ENCODE data around the gene LAMA3.

The LAMA3 gene

GRCh38 chr18:23793985-23794867 is 105.0 kb downstream of the LAMA3 start:
- no peak overlapping the region for H3K27ac ChIP-seq (ENCODE audit: low read depth in 2 of 2, low read length in 2 of 2)

GRCh38 chr18:23798249-23798648 is 109.0 kb downstream of the LAMA3 start:
- no peaks in the 10 kb centered on the region for H3K36me3 ChIP-seq (ENCODE audit: control insufficient read depth in 2 of 2, insufficient read depth in 2 of 2, low read length in 2 of 2)
- H3K9ac ChIP-seq (ENCODE audit: low read depth in 1 of 2, low read length in 2 of 2): no peak overlapping the region

More at GRCh38 chr18:23793985-23794867, 105.0 kb downstream of the LAMA3 start:
- Histone ChIP-seq H3K4me1 (ENCODE audit: control insufficient read depth in 2 of 2, insufficient read depth in 2 of 2, low read length in 2 of 2) (no peaks in the 10 kb centered on the region), H3K36me3 (ENCODE audit: control insufficient read depth in 2 of 2, insufficient read depth in 2 of 2, low read length in 2 of 2) (no peaks in the 10 kb centered on the region), H3K9me3 (ENCODE audit: control insufficient read depth in 2 of 2, low read length in 2 of 2) (no peaks in the 10 kb centered on the region), H3K27me3 (ENCODE audit: control insufficient read depth in 2 of 2, insufficient read depth in 2 of 2, low read length in 2 of 2) (no peaks in the 10 kb centered on the region), H3K4me3 (ENCODE audit: low read length in 2 of 2) (no peak overlapping the region), H3K9ac (ENCODE audit: low read depth in 1 of 2, low read length in 2 of 2) (no peak overlapping the region)

GRCh38 chr18:23798824-23799223 is 109.6 kb downstream of the LAMA3 start:
- Histone ChIP-seq H3K4me3 (ENCODE audit: low read length in 2 of 2) (no peak overlapping the region), H3K27ac (ENCODE audit: low read depth in 2 of 2, low read length in 2 of 2) (no peak overlapping the region), H3K27me3 (ENCODE audit: control insufficient read depth in 2 of 2, insufficient read depth in 2 of 2, low read length in 2 of 2) (no peaks in the 10 kb centered on the region), H3K9me3 (ENCODE audit: control insufficient read depth in 2 of 2, low read length in 2 of 2) (no peaks in the 10 kb centered on the region), H3K9ac (ENCODE audit: low read depth in 1 of 2, low read length in 2 of 2) (no peak overlapping the region), H3K4me1 (ENCODE audit: control insufficient read depth in 2 of 2, insufficient read depth in 2 of 2, low read length in 2 of 2) (no peaks in the 10 kb centered on the region), H3K36me3 (ENCODE audit: control insufficient read depth in 2 of 2, insufficient read depth in 2 of 2, low read length in 2 of 2) (no peaks in the 10 kb centered on the region)

More at GRCh38 chr18:23798249-23798648, 109.0 kb downstream of the LAMA3 start:
- H3K4me3 ChIP-seq (ENCODE audit: low read length in 2 of 2): no peak overlapping the region
- H3K27me3 ChIP-seq (ENCODE audit: control insufficient read depth in 2 of 2, insufficient read depth in 2 of 2, low read length in 2 of 2): no peaks in the 10 kb centered on the region
- H3K9me3 ChIP-seq (ENCODE audit: control insufficient read depth in 2 of 2, low read length in 2 of 2): no peaks in the 10 kb centered on the region
- no peak overlapping the region for H3K27ac ChIP-seq (ENCODE audit: low read depth in 2 of 2, low read length in 2 of 2)
- no peaks in the 10 kb centered on the region for H3K4me1 ChIP-seq (ENCODE audit: control insufficient read depth in 2 of 2, insufficient read depth in 2 of 2, low read length in 2 of 2)

GRCh38 chr18:23799540-23799939 is 110.3 kb downstream of the LAMA3 start:
- Histone ChIP-seq H3K4me3 (ENCODE audit: low read length in 2 of 2) (no peak overlapping the region), H3K36me3 (ENCODE audit: control insufficient read depth in 2 of 2, insufficient read depth in 2 of 2, low read length in 2 of 2) (no peaks in the 10 kb centered on the region), H3K27me3 (ENCODE audit: control insufficient read depth in 2 of 2, insufficient read depth in 2 of 2, low read length in 2 of 2) (no peaks in the 10 kb centered on the region), H3K4me1 (ENCODE audit: control insufficient read depth in 2 of 2, insufficient read depth in 2 of 2, low read length in 2 of 2) (no peaks in the 10 kb centered on the region), H3K27ac (ENCODE audit: low read depth in 2 of 2, low read length in 2 of 2) (no peak overlapping the region), H3K9me3 (ENCODE audit: control insufficient read depth in 2 of 2, low read length in 2 of 2) (no peaks in the 10 kb centered on the region), H3K9ac (ENCODE audit: low read depth in 1 of 2, low read length in 2 of 2) (no peak overlapping the region)

- Histone ChIP-seq H3K27ac (ENCODE audit: low read depth in 2 of 2, low read length in 2 of 2) (no peak overlapping the region), H3K9me3 (ENCODE audit: control insufficient read depth in 2 of 2, low read length in 2 of 2) (no peaks in the 10 kb centered on the region), H3K4me1 (ENCODE audit: control insufficient read depth in 2 of 2, insufficient read depth in 2 of 2, low read length in 2 of 2) (no peaks in the 10 kb centered on the region), H3K27me3 (ENCODE audit: control insufficient read depth in 2 of 2, insufficient read depth in 2 of 2, low read length in 2 of 2) (no peaks in the 10 kb centered on the region), H3K9ac (ENCODE audit: low read depth in 1 of 2, low read length in 2 of 2) (no peak overlapping the region), H3K4me3 (ENCODE audit: low read length in 2 of 2) (no peak overlapping the region), H3K36me3 (ENCODE audit: control insufficient read depth in 2 of 2, insufficient read depth in 2 of 2, low read length in 2 of 2) (no peaks in the 10 kb centered on the region)
These were observed 111.6 kb downstream of the LAMA3 start for GRCh38 chr18:23800902-23801301.

- Histone ChIP-seq H3K4me1 (ENCODE audit: control insufficient read depth in 2 of 2, insufficient read depth in 2 of 2, low read length in 2 of 2) (no peaks in the 10 kb centered on the region), H3K9me3 (ENCODE audit: control insufficient read depth in 2 of 2, low read length in 2 of 2) (no peaks in the 10 kb centered on the region), H3K27ac (ENCODE audit: low read depth in 2 of 2, low read length in 2 of 2) (no peak overlapping the region), H3K27me3 (ENCODE audit: control insufficient read depth in 2 of 2, insufficient read depth in 2 of 2, low read length in 2 of 2) (no peaks in the 10 kb centered on the region), H3K9ac (ENCODE audit: low read depth in 1 of 2, low read length in 2 of 2) (no peak overlapping the region), H3K36me3 (ENCODE audit: control insufficient read depth in 2 of 2, insufficient read depth in 2 of 2, low read length in 2 of 2) (no peaks in the 10 kb centered on the region), H3K4me3 (ENCODE audit: low read length in 2 of 2) (no peak overlapping the region)
These were observed 113.6 kb downstream of the LAMA3 start for GRCh38 chr18:23802817-23803216.

GRCh38 chr18:23803755-23804154 is 114.5 kb downstream of the LAMA3 start:
- Histone ChIP-seq H3K9me3 (ENCODE audit: control insufficient read depth in 2 of 2, low read length in 2 of 2) (no peaks in the 10 kb centered on the region), H3K9ac (ENCODE audit: low read depth in 1 of 2, low read length in 2 of 2) (no peak overlapping the region), H3K36me3 (ENCODE audit: control insufficient read depth in 2 of 2, insufficient read depth in 2 of 2, low read length in 2 of 2) (no peaks in the 10 kb centered on the region), H3K27me3 (ENCODE audit: control insufficient read depth in 2 of 2, insufficient read depth in 2 of 2, low read length in 2 of 2) (no peaks in the 10 kb centered on the region), H3K4me3 (ENCODE audit: low read length in 2 of 2) (no peak overlapping the region), H3K4me1 (ENCODE audit: control insufficient read depth in 2 of 2, insufficient read depth in 2 of 2, low read length in 2 of 2) (no peaks in the 10 kb centered on the region), H3K27ac (ENCODE audit: low read depth in 2 of 2, low read length in 2 of 2) (no peak overlapping the region)

GRCh38 chr18:23805898-23806297 is 116.6 kb downstream of the LAMA3 start:
- Histone ChIP-seq H3K4me3 (ENCODE audit: low read length in 2 of 2) (no peak overlapping the region), H3K9me3 (ENCODE audit: control insufficient read depth in 2 of 2, low read length in 2 of 2) (no peaks in the 10 kb centered on the region), H3K27ac (ENCODE audit: low read depth in 2 of 2, low read length in 2 of 2) (no peak overlapping the region), H3K9ac (ENCODE audit: low read depth in 1 of 2, low read length in 2 of 2) (no peak overlapping the region), H3K4me1 (ENCODE audit: control insufficient read depth in 2 of 2, insufficient read depth in 2 of 2, low read length in 2 of 2) (no peaks in the 10 kb centered on the region), H3K27me3 (ENCODE audit: control insufficient read depth in 2 of 2, insufficient read depth in 2 of 2, low read length in 2 of 2) (no peaks in the 10 kb centered on the region), H3K36me3 (ENCODE audit: control insufficient read depth in 2 of 2, insufficient read depth in 2 of 2, low read length in 2 of 2) (no peaks in the 10 kb centered on the region)

- Histone ChIP-seq H3K4me1 (ENCODE audit: control insufficient read depth in 2 of 2, insufficient read depth in 2 of 2, low read length in 2 of 2) (no peaks in the 10 kb centered on the region), H3K9ac (ENCODE audit: low read depth in 1 of 2, low read length in 2 of 2) (no peak overlapping the region), H3K27ac (ENCODE audit: low read depth in 2 of 2, low read length in 2 of 2) (no peak overlapping the region), H3K27me3 (ENCODE audit: control insufficient read depth in 2 of 2, insufficient read depth in 2 of 2, low read length in 2 of 2) (no peaks in the 10 kb centered on the region), H3K9me3 (ENCODE audit: control insufficient read depth in 2 of 2, low read length in 2 of 2) (no peaks in the 10 kb centered on the region), H3K4me3 (ENCODE audit: low read length in 2 of 2) (no peak overlapping the region), H3K36me3 (ENCODE audit: control insufficient read depth in 2 of 2, insufficient read depth in 2 of 2, low read length in 2 of 2) (no peaks in the 10 kb centered on the region)
These were observed 120.2 kb downstream of the LAMA3 start for GRCh38 chr18:23809415-23809814.

- H3K27ac ChIP-seq (ENCODE audit: low read depth in 2 of 2, low read length in 2 of 2): no peak overlapping the region
- H3K9ac ChIP-seq (ENCODE audit: low read depth in 1 of 2, low read length in 2 of 2): no peak overlapping the region
- no peaks in the 10 kb centered on the region for H3K9me3 ChIP-seq (ENCODE audit: control insufficient read depth in 2 of 2, low read length in 2 of 2)
- H3K36me3 ChIP-seq (ENCODE audit: control insufficient read depth in 2 of 2, insufficient read depth in 2 of 2, low read length in 2 of 2): no peaks in the 10 kb centered on the region
- no peak overlapping the region for H3K4me3 ChIP-seq (ENCODE audit: low read length in 2 of 2)
- no peaks in the 10 kb centered on the region for H3K27me3 ChIP-seq (ENCODE audit: control insufficient read depth in 2 of 2, insufficient read depth in 2 of 2, low read length in 2 of 2)
- H3K4me1 ChIP-seq (ENCODE audit: control insufficient read depth in 2 of 2, insufficient read depth in 2 of 2, low read length in 2 of 2): no peaks in the 10 kb centered on the region
These were observed 121.1 kb downstream of the LAMA3 start for GRCh38 chr18:23810396-23810795.
